ENCODE measurements around the gene DUOXA2.

Gene DUOXA2

GRCh38 chr15:45112591-45113379, 1.3 kb upstream of the DUOXA2 start:
- 0 out of 2 replicates have a peak, but pooled peaks cover 3% of the 10 kb centered on the region for H3K27me3 ChIP-seq (ENCODE audit: insufficient read depth, low read length)
- peaks cover 14% of the 10 kb centered on the region for H3K4me1 ChIP-seq (ENCODE audit: insufficient read depth, low read length, severe bottlenecking)
- H4K20me1 ChIP-seq (ENCODE audit: insufficient read depth, low read length): no peaks in the 10 kb centered on the region
- H3K9me2 ChIP-seq (ENCODE audit: low read depth, low read length): no peaks in the 10 kb centered on the region
- H2AFZ ChIP-seq (ENCODE audit: low read length): no peak overlapping the region
- H3K27ac ChIP-seq (ENCODE audit: low read depth, low read length, poor library complexity, severe bottlenecking): no peak overlapping the region
- no peaks in the 10 kb centered on the region for H3K36me3 ChIP-seq (ENCODE audit: insufficient read depth, low read length)
- H3K79me2 ChIP-seq (ENCODE audit: insufficient read depth, low read length): no peaks in the 10 kb centered on the region
- no peak overlapping the region for H3K9ac ChIP-seq (ENCODE audit: low read length)
- no peak overlapping the region; the same call in 1 of the 2 replicates for H3K4me2 ChIP-seq (ENCODE audit: low read length)
- H3F3A ChIP-seq (ENCODE audit: insufficient read depth, low read length): no peaks in the 10 kb centered on the region
- TF ChIP-seq, protein P1, sequence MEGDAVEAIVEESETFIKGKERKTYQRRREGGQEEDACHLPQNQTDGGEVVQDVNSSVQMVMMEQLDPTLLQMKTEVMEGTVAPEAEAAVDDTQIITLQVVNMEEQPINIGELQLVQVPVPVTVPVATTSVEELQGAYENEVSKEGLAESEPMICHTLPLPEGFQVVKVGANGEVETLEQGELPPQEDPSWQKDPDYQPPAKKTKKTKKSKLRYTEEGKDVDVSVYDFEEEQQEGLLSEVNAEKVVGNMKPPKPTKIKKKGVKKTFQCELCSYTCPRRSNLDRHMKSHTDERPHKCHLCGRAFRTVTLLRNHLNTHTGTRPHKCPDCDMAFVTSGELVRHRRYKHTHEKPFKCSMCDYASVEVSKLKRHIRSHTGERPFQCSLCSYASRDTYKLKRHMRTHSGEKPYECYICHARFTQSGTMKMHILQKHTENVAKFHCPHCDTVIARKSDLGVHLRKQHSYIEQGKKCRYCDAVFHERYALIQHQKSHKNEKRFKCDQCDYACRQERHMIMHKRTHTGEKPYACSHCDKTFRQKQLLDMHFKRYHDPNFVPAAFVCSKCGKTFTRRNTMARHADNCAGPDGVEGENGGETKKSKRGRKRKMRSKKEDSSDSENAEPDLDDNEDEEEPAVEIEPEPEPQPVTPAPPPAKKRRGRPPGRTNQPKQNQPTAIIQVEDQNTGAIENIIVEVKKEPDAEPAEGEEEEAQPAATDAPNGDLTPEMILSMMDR (IDR thresholded peaks at IDR 0.05; ENCODE audit: low read length): no peak
- no peaks in the 10 kb centered on the region for H3K9me3 ChIP-seq (ENCODE audit: low read length)
- H3K4me3 ChIP-seq (ENCODE audit: low read depth, low read length, poor library complexity, severe bottlenecking): no peak overlapping the region

- Histone ChIP-seq H3K27me3 (ENCODE audit: insufficient read depth, low read length) (0 out of 2 replicates have a peak, but pooled peaks cover 3% of the 10 kb centered on the region), H3K4me3 (ENCODE audit: low read depth, low read length, poor library complexity, severe bottlenecking) (peak overlapping the region; percentile 54), H3F3A (ENCODE audit: insufficient read depth, low read length) (no peaks in the 10 kb centered on the region), H3K36me3 (ENCODE audit: insufficient read depth, low read length) (no peaks in the 10 kb centered on the region), H3K9ac (ENCODE audit: low read length) (no peak overlapping the region), H3K9me2 (ENCODE audit: low read depth, low read length) (no peaks in the 10 kb centered on the region), H3K9me3 (ENCODE audit: low read length) (no peaks in the 10 kb centered on the region), H3K4me2 (ENCODE audit: low read length) (peak overlapping the region; percentile 56; the same call in 1 of the 2 replicates), H2AFZ (ENCODE audit: low read length) (no peak overlapping the region), H3K4me1 (ENCODE audit: insufficient read depth, low read length, severe bottlenecking) (peaks cover 14% of the 10 kb centered on the region), H3K27ac (ENCODE audit: low read depth, low read length, poor library complexity, severe bottlenecking) (no peak overlapping the region), H3K79me2 (ENCODE audit: insufficient read depth, low read length) (no peaks in the 10 kb centered on the region), H4K20me1 (ENCODE audit: insufficient read depth, low read length) (no peaks in the 10 kb centered on the region)
- TF ChIP-seq, protein P1 (IDR thresholded peaks at IDR 0.05; ENCODE audit: low read length): no peak
- TF ChIP-seq EZH2 (IDR thresholded peaks at IDR 0.05; ENCODE audit: borderline replicate concordance, low read length): no peak
Measured at GRCh38 chr15:45113380-45113990, 641 bp upstream of the DUOXA2 start.

DNA sequence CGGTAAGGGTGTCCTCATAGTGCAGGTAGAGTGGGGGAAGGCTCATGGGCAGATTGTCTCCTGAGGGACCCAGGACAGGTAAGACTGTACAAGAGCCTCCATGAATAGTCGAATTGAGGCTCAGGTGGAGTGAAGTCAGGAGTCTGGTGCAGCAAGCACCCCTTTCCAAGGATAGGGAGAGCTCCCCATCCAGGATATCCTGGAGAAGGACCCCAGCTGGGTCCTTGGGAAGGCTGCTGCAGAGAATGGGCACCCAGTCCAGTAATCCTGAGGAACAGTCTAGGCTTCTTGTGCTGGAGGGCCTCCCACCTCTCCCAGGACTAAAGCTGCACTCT, 592 bp downstream of the DUOXA2 start:
- Histone ChIP-seq H3K27ac (ENCODE audit: low read depth, low read length, poor library complexity, severe bottlenecking) (no peak overlapping the region), H2AFZ (ENCODE audit: low read length) (no peak overlapping the region), H3K4me3 (ENCODE audit: low read depth, low read length, poor library complexity, severe bottlenecking) (peak overlapping the region; percentile 54), H3K9ac (ENCODE audit: low read length) (no peak overlapping the region; the same call in 1 of the 2 replicates), H3K4me2 (ENCODE audit: low read length) (peak overlapping the region; percentile 56; the same call in 1 of the 2 replicates), H3K79me2 (ENCODE audit: insufficient read depth, low read length) (no peaks in the 10 kb centered on the region), H3K9me3 (ENCODE audit: low read length) (no peaks in the 10 kb centered on the region), H3K4me1 (ENCODE audit: insufficient read depth, low read length, severe bottlenecking) (peaks cover 14% of the 10 kb centered on the region), H3K27me3 (ENCODE audit: insufficient read depth, low read length) (0 out of 2 replicates have a peak, but pooled peaks cover 3% of the 10 kb centered on the region), H4K20me1 (ENCODE audit: insufficient read depth, low read length) (no peaks in the 10 kb centered on the region), H3K9me2 (ENCODE audit: low read depth, low read length) (no peaks in the 10 kb centered on the region), H3F3A (ENCODE audit: insufficient read depth, low read length) (no peaks in the 10 kb centered on the region), H3K36me3 (ENCODE audit: insufficient read depth, low read length) (no peaks in the 10 kb centered on the region)
- TF ChIP-seq EZH2 (IDR thresholded peaks at IDR 0.05; ENCODE audit: borderline replicate concordance, low read length): no peak
- TF ChIP-seq, protein P1 (IDR thresholded peaks at IDR 0.05; ENCODE audit: low read length): no peak

All from OCI-LY1 (cell line).